ENCODE results near the gene URI1.

Gene URI1

GRCh38 chr19:30060531-30061222 lies 118.6 kb downstream of the URI1 start:
- DNase-seq, result no peak

DNA sequence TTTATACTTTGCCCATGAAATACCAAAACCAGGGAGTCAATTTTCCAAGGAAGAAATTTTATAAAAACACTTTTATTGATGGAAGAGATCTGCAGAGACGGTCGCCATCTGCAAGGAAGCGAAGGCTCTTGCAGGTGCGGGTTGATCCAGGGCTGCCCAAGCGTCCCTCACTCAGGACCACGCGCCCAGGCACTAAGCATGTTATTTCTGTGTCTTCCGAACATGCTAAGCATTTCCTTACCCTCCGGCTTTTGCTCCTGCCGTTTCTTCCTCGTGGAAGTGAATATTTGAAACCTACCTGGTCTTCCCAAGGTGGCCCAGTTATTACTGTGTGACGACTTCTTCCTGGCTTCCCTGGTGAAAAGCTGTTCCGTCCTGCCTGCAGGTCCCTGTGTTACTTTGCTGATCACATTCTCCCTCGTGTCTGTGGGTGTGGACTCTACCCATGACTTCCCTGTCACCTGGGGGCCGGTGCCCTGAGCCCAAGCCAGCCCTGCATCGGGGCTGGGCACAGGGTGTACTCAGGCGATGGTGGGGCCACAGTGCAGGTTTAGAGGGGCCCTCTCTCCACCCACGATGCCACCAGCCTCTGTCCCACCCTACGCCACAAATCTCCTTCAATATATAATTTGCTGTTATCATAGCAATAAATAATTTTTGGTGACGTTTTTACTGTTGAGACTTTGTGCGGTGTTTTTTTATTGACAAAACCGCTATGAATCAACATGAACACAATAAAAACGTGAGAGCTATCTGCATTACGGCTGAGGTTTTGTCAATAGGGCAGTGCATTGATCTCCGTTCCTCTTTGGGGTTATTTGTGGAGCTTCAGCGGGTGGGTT lies 119.4 kb downstream of the URI1 start:
- no peak for DNase-seq

DNA sequence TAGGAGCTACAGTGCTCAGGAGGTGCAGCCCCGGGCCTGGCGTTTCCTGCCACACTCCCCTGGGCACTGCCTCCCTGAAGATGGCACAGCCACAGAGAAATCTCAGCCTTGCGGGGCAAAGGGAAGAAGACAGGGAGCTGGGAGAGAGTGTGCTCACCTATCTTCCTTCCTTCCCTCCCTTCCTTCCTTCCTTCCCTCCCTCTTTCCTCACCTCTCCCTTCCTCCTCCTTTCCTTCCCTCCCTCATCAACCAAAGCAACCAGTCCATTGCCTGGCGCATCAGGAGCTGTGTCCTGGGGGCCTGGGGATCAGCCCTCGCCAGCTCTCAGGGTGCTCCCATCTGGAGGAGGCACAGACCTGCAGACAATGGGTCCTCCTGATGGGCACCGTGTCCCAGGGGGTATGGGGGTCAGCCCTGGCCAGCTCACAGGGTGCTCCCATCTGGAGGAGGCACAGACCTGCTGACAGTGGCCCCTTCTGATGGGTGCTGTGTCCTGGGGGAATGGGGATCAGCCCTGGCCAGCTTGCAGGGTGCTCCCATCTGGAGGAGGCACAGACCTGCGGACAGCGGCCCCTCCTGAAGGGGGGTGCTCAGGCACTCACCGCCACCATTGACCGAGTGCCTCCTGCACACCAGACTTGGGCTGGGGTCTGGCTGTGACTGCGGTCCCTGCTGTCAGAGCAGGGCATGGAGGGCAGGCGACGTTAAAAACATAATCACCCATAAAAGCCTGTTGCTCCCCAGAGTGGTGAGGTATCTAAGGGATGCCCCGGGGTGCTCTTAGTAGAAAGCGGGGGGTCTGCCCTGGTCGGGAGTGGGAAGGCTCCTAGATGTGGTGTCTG lies 120.2 kb downstream of the URI1 start:
- DNase-seq, result no peak

DNA sequence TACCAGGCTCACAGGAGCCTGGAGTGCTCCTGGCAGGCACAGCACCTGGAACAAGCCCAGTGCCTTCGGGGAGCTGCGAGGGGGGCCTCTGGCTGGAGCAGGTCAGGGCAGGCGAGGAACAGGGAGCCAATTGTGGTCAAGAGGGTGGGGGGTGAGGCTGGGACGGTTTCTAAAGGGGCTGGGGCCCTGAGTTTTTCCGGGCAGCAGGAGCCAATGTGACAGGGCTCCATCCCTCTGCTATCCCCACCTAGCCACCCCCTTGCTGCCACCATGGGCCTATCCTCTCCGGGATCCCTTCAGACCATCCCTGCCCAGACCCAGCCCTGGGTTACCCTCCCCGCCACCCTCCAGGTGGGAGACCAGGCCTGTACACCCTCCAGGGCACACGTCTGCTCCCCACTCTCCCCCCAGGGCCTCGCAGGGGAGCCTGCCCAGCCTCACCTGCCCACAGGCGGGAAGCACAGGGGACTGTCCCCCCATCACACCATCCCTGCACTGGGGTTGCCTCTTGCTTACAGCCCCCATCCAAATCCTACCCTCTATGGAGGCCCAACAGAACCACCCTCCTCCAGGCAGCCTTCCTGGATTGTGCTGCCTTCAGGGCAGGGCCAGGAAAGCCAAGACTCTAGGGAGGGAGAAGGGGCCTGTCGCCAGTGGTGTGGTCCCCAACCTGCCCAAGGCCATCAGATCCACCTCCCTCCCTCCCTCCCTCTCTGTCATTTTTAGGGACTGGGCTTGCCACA lies 121.0 kb downstream of the URI1 start:
- no peak for DNase-seq

DNA sequence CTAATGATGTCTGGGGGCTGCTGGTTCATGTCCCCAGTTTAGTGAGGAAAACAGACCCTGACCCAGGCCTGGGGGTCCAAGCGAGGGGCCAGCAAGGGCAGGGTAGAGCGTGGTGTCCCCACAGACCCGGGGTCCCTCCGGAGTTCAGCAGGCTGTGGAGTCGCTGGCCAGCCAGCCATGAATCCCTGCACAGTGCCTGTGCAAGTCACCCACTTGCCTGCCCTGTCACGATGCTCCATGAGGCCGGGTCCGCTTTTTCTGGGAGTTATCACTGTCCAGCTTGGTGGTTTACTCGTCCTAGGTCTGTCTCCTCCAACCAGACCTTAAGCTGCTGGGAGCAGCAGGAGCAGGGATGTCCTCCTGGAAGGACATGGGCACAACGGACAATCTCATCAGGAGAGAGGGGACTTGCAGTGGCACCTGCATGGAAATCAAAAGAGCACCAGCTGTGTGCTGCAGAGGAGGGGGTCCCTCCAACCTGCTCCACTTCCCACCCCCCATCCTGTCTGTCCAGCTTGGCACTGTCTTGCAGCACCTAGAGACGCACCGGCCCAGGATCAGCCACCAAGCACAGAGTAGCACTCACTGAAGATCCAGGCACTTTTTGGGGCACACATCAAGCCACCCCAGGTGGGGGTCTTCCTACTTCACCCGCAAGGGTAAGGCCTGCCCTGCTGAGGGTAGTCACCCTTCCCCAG lies 121.8 kb downstream of the URI1 start:
- DNase-seq, result no peak

- no peak for DNase-seq
Observed at GRCh38 chr19:30064348-30064699, 122.3 kb downstream of the URI1 start.

GRCh38 chr19:30064771-30065494 lies 122.9 kb downstream of the URI1 start:
- DNase-seq, result no peak

DNA sequence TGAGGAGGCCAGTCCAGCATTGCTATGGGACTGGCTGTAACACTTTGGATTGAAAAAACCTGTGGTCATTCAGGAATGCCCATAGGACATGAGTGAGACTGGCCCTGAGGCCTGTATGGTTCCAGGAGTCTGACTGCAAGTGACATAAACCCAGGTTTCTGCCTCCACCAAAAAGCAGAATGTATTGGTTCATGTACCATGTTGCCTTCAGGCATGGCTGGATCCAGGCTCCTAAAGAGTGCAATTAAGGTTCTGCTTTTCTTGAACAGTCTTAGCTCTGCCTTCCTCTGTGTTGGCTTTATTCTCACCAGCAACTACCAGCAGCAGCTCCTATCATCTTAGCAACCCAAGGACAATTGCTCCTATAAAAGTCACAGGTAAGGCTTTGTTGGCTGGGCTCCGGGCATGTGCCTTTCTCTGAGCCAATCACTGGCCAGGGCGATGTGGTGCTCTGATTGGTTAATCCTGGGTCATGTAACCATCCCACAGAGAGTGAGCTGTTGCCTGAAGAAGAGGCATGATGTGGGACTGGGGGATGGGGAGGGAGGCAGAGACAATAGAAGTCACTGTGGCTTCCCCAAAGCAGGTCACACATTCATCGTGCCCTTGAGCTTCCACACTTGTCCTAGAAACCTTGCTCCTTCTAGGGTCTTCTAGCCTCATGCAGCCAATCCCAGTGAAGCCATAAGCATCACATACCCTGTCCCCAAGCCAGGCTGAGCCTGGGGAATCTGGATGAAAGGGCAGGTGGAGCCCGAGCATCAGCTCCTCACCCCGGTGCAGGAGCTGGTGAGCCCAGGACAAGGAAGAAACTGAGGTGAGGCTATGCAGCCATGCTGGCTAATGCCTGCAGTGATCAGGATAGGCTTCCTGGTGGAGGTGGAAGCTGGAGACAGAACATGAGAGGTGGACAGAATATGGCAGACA lies 123.9 kb downstream of the URI1 start:
- DNase-seq, result no peak
